ENCODE measurements around the gene UBE2U.

The UBE2U gene

GRCh38 chr1:64296459-64296858, 93.0 kb downstream of the UBE2U start:
- no peak for DNase-seq

- DNase-seq, result no peak
Measured at GRCh38 chr1:64302194-64302593, 98.8 kb downstream of the UBE2U start.

- peak; percentile 11 for DNase-seq
Measured at GRCh38 chr1:64302971-64303370, 99.5 kb downstream of the UBE2U start.

GRCh38 chr1:64304823-64305222, 101.4 kb downstream of the UBE2U start:
- no peak for DNase-seq

- DNase-seq, result no peak
Measured at GRCh38 chr1:64308866-64309265, 105.4 kb downstream of the UBE2U start.

GRCh38 chr1:64309431-64309831, 106.0 kb downstream of the UBE2U start:
- no peak for DNase-seq

- DNase-seq, result no peak
Measured at GRCh38 chr1:64310760-64311159, 107.3 kb downstream of the UBE2U start.

GRCh38 chr1:64312431-64312830, 109.0 kb downstream of the UBE2U start:
- DNase-seq, result no peak

- no peak for DNase-seq
Measured at GRCh38 chr1:64315402-64315801, 112.0 kb downstream of the UBE2U start.

Data from NCI-H226 (cell line).